GM06990 (cell line): ENCODE data around the gene CRAMP1.

Source experiments
- DNase-seq: peaks from one replicate; pipeline ENCODE4 v3.0.0-alpha.2; 2011; ENCODE audit not compliant: insufficient read length; ENCODE audit errors: extremely low read depth
- H3K27me3 ChIP-seq: replicated peaks from 2 replicates; pipeline ENCODE4 v1.6.0; 2011; ENCODE audit warnings: low read length; ENCODE audit not compliant: control insufficient read depth, insufficient read depth
- H3K36me3 ChIP-seq: 2 replicates; pipeline ENCODE4 v1.5.1; 2011; ENCODE audit warnings: low read length; ENCODE audit not compliant: control insufficient read depth, insufficient read depth
- H3K4me3 ChIP-seq: replicated peaks from 2 replicates; pipeline ENCODE4 v1.5.1; 2011; ENCODE audit warnings: low read depth, mild to moderate bottlenecking, control low read depth, low read length
- TF ChIP-seq, protein P1 (sequence below): IDR thresholded peaks from 2 replicates; pipeline ENCODE4 v1.5.1; 2011; ENCODE audit warnings: low read length, control low read depth, mild to moderate bottlenecking, inconsistent platforms; ENCODE audit not compliant: insufficient read depth, poor library complexity, severe bottlenecking

Gene CRAMP1

DNA sequence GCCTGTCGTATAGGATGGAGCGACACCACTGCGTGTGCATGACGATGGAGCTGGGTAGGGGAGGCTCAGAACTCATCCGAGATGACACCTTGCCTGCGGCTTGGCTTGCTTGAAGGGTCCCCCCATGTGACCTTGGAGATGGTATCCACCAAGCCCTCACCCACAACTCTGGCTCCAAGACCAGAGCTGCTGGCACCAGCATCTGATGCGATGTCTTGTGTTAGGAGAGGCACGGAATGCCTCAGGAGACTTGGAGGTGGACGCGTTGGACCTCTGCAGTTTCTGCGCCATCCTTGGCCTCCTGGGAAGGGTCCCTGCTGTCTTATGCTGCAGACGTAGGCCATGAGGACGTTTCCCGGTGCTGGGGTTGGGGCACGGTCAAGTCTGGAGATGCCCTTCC is 7.8 kb downstream of the CRAMP1 start:
- Histone ChIP-seq H3K27me3 (no peaks in the 10 kb centered on the region), H3K36me3 (peaks cover 5% of the 10 kb centered on the region), H3K4me3 (no peak overlapping the region)
- TF ChIP-seq, protein P1, sequence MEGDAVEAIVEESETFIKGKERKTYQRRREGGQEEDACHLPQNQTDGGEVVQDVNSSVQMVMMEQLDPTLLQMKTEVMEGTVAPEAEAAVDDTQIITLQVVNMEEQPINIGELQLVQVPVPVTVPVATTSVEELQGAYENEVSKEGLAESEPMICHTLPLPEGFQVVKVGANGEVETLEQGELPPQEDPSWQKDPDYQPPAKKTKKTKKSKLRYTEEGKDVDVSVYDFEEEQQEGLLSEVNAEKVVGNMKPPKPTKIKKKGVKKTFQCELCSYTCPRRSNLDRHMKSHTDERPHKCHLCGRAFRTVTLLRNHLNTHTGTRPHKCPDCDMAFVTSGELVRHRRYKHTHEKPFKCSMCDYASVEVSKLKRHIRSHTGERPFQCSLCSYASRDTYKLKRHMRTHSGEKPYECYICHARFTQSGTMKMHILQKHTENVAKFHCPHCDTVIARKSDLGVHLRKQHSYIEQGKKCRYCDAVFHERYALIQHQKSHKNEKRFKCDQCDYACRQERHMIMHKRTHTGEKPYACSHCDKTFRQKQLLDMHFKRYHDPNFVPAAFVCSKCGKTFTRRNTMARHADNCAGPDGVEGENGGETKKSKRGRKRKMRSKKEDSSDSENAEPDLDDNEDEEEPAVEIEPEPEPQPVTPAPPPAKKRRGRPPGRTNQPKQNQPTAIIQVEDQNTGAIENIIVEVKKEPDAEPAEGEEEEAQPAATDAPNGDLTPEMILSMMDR = no peak
- no peak for DNase-seq

DNA sequence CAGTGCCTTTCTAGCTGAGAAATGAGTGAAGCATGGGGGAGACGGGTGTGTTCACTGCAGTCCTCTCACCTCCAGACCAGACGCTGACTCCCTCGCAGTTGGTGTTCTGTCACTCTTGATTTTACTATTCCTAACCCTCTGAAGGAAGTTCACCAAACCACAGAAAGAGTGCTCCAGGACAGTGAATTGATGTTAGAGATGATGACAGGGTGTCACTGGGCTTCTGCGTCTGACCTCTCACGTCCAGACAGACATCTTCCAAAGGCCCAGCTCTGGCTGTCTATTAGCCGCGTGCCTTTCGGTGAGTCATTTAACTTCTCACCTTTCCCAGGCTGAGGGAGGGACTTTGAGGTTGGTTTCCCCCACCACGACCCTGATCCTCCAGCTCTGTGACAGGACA is 8.2 kb downstream of the CRAMP1 start:
- TF ChIP-seq, protein P1 = no peak

GRCh38 chr16:1621851-1622250 is 9.7 kb downstream of the CRAMP1 start:
- peaks cover 7% of the 10 kb centered on the region for H3K36me3 ChIP-seq
- TF ChIP-seq, protein P1 = no peak
- DNase-seq = no peak
- no peaks in the 10 kb centered on the region for H3K27me3 ChIP-seq
- H3K4me3 ChIP-seq = no peak overlapping the region

More for the DNA sequence above, 8.2 kb downstream of the CRAMP1 start:
- no peak overlapping the region for H3K4me3 ChIP-seq
- no peaks in the 10 kb centered on the region for H3K27me3 ChIP-seq
- DNase-seq = no peak
- peaks cover 5% of the 10 kb centered on the region for H3K36me3 ChIP-seq

GRCh38 chr16:1626327-1626726 is 14.2 kb downstream of the CRAMP1 start:
- no peaks in the 10 kb centered on the region for H3K27me3 ChIP-seq
- H3K36me3 ChIP-seq = peaks cover 7% of the 10 kb centered on the region
- DNase-seq = no peak
- no peak overlapping the region for H3K4me3 ChIP-seq
- TF ChIP-seq, protein P1 = no peak

GRCh38 chr16:1626776-1627175 is 14.6 kb downstream of the CRAMP1 start:
- Histone ChIP-seq H3K36me3 (peaks cover 7% of the 10 kb centered on the region), H3K4me3 (no peak overlapping the region)

More at GRCh38 chr16:1626776-1627175, 14.6 kb downstream of the CRAMP1 start:
- no peak for DNase-seq
- no peaks in the 10 kb centered on the region for H3K27me3 ChIP-seq
- TF ChIP-seq, protein P1 = no peak
